Skeletal muscle tissue (tissue), 4 donors: ENCODE data around the gene MMP24. TPM values are rescaled to one million over a fixed set of nuclear protein-coding genes. Genes with fewer than 3 reads are reported as not detected.
"Not testable (repeated sequence)": the region's sequence is repeated elsewhere in the genome, so short reads cannot be mapped to it uniquely, and the experiment has no call there.

Experiments used
- H3K27ac ChIP-seq: one replicate; pipeline ENCODE4 v1.7.0; 2013; ENCODE audit warnings: mild to moderate bottlenecking, low read depth, low read length, inconsistent platforms
- H3K27me3 ChIP-seq, 3 donors: one replicate each; pipeline ENCODE4 v1.7.0; 2013; ENCODE audit warnings: low read length in 3 of 3; ENCODE audit not compliant: control insufficient read depth in 3 of 3, insufficient read depth in 3 of 3
- H3K36me3 ChIP-seq, 3 donors: one replicate each; pipeline ENCODE4 v1.7.0; 2013; ENCODE audit warnings: low read length in 3 of 3; ENCODE audit not compliant: control insufficient read depth in 3 of 3, insufficient read depth in 3 of 3
- H3K4me1 ChIP-seq, 3 donors: one replicate each; pipeline ENCODE4 v1.7.0; 2013; ENCODE audit warnings: low read length in 3 of 3, mild to moderate bottlenecking in 3 of 3; ENCODE audit not compliant: control insufficient read depth in 3 of 3, insufficient read depth in 3 of 3
- H3K4me3 ChIP-seq, 3 donors: one replicate each; pipeline ENCODE4 v1.7.0; 2013; ENCODE audit warnings: low read length in 3 of 3
- H3K9ac ChIP-seq, 3 donors: one replicate each; pipeline ENCODE4 v1.7.0; 2013; ENCODE audit warnings: low read length in 3 of 3, mild to moderate bottlenecking in 3 of 3, moderate library complexity in 2 of 3, low read depth in 1 of 3
- H3K9me3 ChIP-seq, 3 donors: one replicate each; pipeline ENCODE4 v1.7.0; 2013; ENCODE audit warnings: low read length in 3 of 3; ENCODE audit not compliant: control insufficient read depth in 3 of 3
- total RNA-seq: library from RNA; depleted of rRNA; stranded (reverse); fragments of >200 nt; gene quantifications from one replicate; pipeline ENCODE4 v1.2.3, GENCODE V29; 2014
- donor health status: Osteomylitis.

MMP24 gene
- total RNA-seq, 1 donor from 2014 or later = under 0.01 TPM

GRCh38 chr20:35306931-35307517, 80.5 kb downstream of the MMP24 start:
- Histone ChIP-seq H3K4me3 (no peak overlapping the region), H3K9ac (peak overlapping the region in 1 of 3 donors; percentile 27), H3K27ac (peak overlapping the region; percentile 74), H3K36me3 (peaks cover 0 to 7% (median 4%) of the 10 kb centered on the region in 3 donors), H3K9me3 (no peaks in the 10 kb centered on the region), H3K27me3 (no peaks in the 10 kb centered on the region), H3K4me1 (peaks cover 11 to 50% (median 38%) of the 10 kb centered on the region in 3 donors)

- Histone ChIP-seq H3K9me3 (no peaks in the 10 kb centered on the region), H3K36me3 (peaks cover 0 to 11% (median 7%) of the 10 kb centered on the region in 3 donors), H3K4me1 (peaks cover 11 to 50% (median 38%) of the 10 kb centered on the region in 3 donors), H3K27ac (peak overlapping the region; percentile 74), H3K9ac (peak overlapping the region in 2 of 3 donors; percentile 27 to 40), H3K4me3 (no peak overlapping the region), H3K27me3 (no peaks in the 10 kb centered on the region)
Measured at GRCh38 chr20:35307666-35308653, 81.5 kb downstream of the MMP24 start.

- Histone ChIP-seq H3K27me3 (no peaks in the 10 kb centered on the region), H3K27ac (no peak overlapping the region), H3K9me3 (no peaks in the 10 kb centered on the region), H3K4me1 (peaks cover 9 to 23% (median 20%) of the 10 kb centered on the region in 3 donors), H3K9ac (no peak overlapping the region), H3K36me3 (peaks cover 0 to 14% (median 7%) of the 10 kb centered on the region in 3 donors), H3K4me3 (no peak overlapping the region)
Measured at GRCh38 chr20:35311409-35311808, 84.9 kb downstream of the MMP24 start.

- Histone ChIP-seq H3K27ac (no peak overlapping the region), H3K9me3 (no peaks in the 10 kb centered on the region), H3K4me1 (peaks cover 9 to 19% (median 16%) of the 10 kb centered on the region in 3 donors), H3K36me3 (peaks cover 0 to 14% (median 5%) of the 10 kb centered on the region in 3 donors), H3K4me3 (no peak overlapping the region), H3K27me3 (no peaks in the 10 kb centered on the region), H3K9ac (no peak overlapping the region)
Measured at GRCh38 chr20:35311822-35312221, 85.3 kb downstream of the MMP24 start.

- no peak overlapping the region for H3K9ac ChIP-seq
Measured at GRCh38 chr20:35312318-35312717, 85.8 kb downstream of the MMP24 start.

GRCh38 chr20:35314816-35315631, 88.5 kb downstream of the MMP24 start:
- no peaks in the 10 kb centered on the region for H3K9me3 ChIP-seq
- no peak overlapping the region for H3K4me3 ChIP-seq
- peaks cover 8 to 22% (median 16%) of the 10 kb centered on the region in 3 donors for H3K4me1 ChIP-seq
- no peaks in the 10 kb centered on the region for H3K27me3 ChIP-seq
- no peak overlapping the region for H3K27ac ChIP-seq
- H3K9ac ChIP-seq = no peak overlapping the region
- peaks cover 0 to 12% (median 5%) of the 10 kb centered on the region in 3 donors for H3K36me3 ChIP-seq

More at GRCh38 chr20:35312318-35312717, 85.8 kb downstream of the MMP24 start:
- no peaks in the 10 kb centered on the region for H3K27me3 ChIP-seq
- H3K4me1 ChIP-seq = peaks cover 9 to 14% (median 11%) of the 10 kb centered on the region in 3 donors
- H3K4me3 ChIP-seq = no peak overlapping the region
- peaks cover 0 to 14% (median 5%) of the 10 kb centered on the region in 3 donors for H3K36me3 ChIP-seq
- no peak overlapping the region for H3K27ac ChIP-seq
- no peaks in the 10 kb centered on the region for H3K9me3 ChIP-seq

- not testable (repeated sequence) for H3K27me3 ChIP-seq, H3K9me3 ChIP-seq, H3K27ac ChIP-seq, H3K4me3 ChIP-seq
- peaks cover 0 to 12% (median 5%) of the 10 kb centered on the region in 3 donors for H3K36me3 ChIP-seq
- peak overlapping the region in 1 of 3 donors; percentile 16 for H3K9ac ChIP-seq
- peaks cover 8 to 23% (median 16%) of the 10 kb centered on the region in 3 donors for H3K4me1 ChIP-seq
Measured at GRCh38 chr20:35315632-35316020, 89.1 kb downstream of the MMP24 start.

- Histone ChIP-seq H3K27me3 (no peaks in the 10 kb centered on the region), H3K4me1 (peaks cover 8 to 25% (median 16%) of the 10 kb centered on the region in 3 donors), H3K36me3 (peaks cover 0 to 12% (median 5%) of the 10 kb centered on the region in 3 donors), H3K9me3 (no peaks in the 10 kb centered on the region), H3K9ac (peak overlapping the region in 1 of 3 donors; percentile 16), H3K4me3 (no peak overlapping the region), H3K27ac (no peak overlapping the region)
Measured at GRCh38 chr20:35316086-35316485, 89.6 kb downstream of the MMP24 start.

GRCh38 chr20:35317416-35318210, 91.1 kb downstream of the MMP24 start:
- Histone ChIP-seq H3K9ac (peak overlapping the region in 1 of 3 donors; percentile 1), H3K27me3 (no peaks in the 10 kb centered on the region), H3K4me1 (peaks cover 8 to 25% (median 16%) of the 10 kb centered on the region in 3 donors), H3K4me3 (no peak overlapping the region), H3K9me3 (no peaks in the 10 kb centered on the region), H3K27ac (peak overlapping the region; percentile 69), H3K36me3 (peaks cover 0 to 8% (median 3%) of the 10 kb centered on the region in 3 donors)
